DMS53 treated with DMSO at 0.1 percent for 48 hours (cell line): Measurements from ENCODE around the gene CC2D1B.
A peak's percentile ranks its signal among the peaks of the same experiment; 100 is the strongest.

Source experiments
- DNase-seq: peaks from one replicate; lab custom pipeline; 2025; ENCODE audit not compliant: unreplicated experiment; lab: John Stamatoyannopoulos, UW

The CC2D1B gene

DNA sequence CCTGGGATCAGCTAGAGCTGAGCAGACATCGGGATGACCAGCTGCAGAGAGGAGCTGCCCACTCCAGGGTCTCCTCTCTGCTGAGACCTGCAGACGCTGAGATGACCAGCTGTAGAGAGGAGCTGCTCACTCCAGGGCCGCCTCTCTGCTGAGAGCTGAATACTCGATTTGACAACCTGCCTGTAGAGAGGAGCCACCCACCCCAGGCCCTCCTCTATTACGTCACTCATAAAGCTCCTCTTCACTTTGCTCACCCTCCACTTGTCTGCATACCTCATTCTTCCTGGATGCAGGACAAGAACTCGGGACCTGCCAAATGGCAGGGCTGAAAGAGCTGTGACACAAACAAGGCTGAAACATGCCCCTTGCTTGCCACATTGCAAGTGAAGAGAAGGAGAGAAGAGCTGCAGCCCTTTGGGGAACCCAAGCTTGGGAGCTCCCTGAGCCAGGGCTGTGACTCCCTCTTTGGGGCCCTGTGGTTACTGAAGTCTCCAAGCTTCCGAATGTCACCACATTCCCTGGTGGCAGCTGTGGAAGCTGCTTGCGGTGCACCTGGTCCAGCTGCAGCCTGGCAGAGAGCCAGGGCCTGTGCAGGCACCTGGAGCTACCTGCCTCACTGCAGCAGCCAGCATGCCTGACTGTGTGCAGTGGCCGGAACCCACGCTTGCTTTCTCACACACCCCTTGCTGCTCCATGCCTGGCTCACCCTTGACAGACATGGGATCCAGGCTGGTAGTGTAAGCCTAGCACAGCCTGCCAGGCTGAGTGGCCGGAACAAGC lies 59.6 kb downstream of the CC2D1B start:
- peak; percentile 85 for DNase-seq

DNA sequence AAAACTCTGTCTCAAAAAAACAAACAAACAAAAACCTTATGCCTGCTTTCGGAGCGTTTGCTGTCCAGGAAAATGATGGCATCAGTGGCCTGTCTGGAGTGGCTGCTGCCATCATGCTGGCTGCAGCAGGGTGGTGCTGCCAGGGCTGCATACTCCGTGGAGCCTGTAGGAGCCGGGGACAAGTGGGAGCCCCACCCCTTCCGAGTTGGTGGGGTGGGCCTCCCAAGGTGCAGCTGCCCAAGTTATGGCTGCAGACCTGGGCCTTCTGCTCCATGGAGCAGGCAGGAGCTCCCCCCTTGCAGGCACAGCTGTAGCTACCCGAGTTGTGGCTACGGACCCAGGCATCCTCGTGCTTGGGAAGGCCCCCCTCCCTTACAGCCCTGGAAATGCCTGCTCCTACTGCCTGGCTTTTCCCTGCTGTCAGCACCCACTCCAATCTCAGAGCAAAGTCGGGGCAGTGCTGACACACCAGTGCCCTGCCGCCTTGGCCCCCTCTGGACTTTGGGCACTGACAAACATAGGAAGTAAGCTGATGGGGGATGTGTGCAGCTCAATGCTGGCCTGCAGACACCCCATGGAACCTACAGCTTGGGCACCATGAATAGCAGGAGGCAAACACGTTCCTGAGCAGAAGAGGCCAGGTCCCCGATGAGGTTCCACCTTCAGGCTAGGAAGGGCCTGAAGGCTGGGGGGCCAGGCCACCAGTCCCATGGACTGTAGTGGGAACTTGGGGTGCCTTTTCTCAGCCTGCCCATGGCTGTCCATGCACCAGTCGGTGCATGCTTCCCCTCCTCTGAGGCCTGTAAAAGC lies 60.4 kb downstream of the CC2D1B start:
- no peak for DNase-seq
